ENCODE measurements around the gene ADAMTS8. TPM values are rescaled to one million over a fixed set of nuclear protein-coding genes. Genes with fewer than 3 reads are reported as not detected.
A peak's percentile ranks its signal among the peaks of the same experiment; 100 is the strongest.

Gene ADAMTS8
- total RNA-seq, 1 donor from 2014 or later: 1.0 TPM

DNA sequence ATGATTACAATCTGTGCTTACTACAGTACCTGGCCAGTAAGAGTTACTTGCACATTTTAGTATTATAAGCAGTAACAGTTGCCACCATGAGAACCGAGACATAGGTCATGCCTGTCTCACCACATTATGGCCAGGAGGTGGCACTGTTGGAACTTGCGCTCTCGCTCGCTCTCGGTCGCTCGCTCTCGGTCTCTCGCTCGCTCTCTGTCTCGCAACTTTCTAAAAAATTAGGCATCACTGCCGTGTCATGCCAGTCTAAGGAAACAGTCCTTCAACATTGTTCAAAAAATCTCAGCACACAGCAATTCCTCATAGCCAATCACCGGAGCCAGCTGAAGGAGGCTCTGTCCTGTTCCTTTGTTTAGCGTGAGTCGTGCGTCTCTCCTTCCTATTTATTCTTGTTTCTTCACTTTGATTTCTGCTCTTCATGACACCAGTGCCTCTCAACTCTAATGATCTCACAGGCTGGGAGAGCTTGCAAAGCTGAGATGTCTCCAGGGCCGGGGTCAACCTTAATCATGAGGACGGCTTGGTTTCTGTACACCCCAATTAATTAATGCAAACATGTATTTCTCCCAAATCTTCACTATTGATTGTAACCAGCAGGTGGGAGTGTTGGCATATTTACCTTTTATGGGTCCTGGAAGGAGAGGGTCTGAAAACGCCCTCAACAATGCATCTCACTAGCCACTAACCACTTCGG is 6.3 kb upstream of the ADAMTS8 start:
- H3K27me3 Mint-ChIP-seq (ENCODE audit: low read depth): peaks cover 13% of the 10 kb centered on the region
- TF ChIP-seq, protein P1, sequence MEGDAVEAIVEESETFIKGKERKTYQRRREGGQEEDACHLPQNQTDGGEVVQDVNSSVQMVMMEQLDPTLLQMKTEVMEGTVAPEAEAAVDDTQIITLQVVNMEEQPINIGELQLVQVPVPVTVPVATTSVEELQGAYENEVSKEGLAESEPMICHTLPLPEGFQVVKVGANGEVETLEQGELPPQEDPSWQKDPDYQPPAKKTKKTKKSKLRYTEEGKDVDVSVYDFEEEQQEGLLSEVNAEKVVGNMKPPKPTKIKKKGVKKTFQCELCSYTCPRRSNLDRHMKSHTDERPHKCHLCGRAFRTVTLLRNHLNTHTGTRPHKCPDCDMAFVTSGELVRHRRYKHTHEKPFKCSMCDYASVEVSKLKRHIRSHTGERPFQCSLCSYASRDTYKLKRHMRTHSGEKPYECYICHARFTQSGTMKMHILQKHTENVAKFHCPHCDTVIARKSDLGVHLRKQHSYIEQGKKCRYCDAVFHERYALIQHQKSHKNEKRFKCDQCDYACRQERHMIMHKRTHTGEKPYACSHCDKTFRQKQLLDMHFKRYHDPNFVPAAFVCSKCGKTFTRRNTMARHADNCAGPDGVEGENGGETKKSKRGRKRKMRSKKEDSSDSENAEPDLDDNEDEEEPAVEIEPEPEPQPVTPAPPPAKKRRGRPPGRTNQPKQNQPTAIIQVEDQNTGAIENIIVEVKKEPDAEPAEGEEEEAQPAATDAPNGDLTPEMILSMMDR (IDR thresholded peaks at IDR 0.05): peak; percentile 86
- no peak for DNase-seq (ENCODE audit: low spot score)
- H3K4me3 Mint-ChIP-seq (ENCODE audit: unreplicated experiment): no peak overlapping the region
- peaks cover 9% of the 10 kb centered on the region for H3K4me1 Mint-ChIP-seq (ENCODE audit: low read depth)
- no peaks in the 10 kb centered on the region for H3K36me3 Mint-ChIP-seq (ENCODE audit: low read depth)
- no peaks in the 10 kb centered on the region for H3K9me3 Mint-ChIP-seq (ENCODE audit: low read depth)
- no peak overlapping the region for H3K27ac Mint-ChIP-seq (ENCODE audit: unreplicated experiment)

DNA sequence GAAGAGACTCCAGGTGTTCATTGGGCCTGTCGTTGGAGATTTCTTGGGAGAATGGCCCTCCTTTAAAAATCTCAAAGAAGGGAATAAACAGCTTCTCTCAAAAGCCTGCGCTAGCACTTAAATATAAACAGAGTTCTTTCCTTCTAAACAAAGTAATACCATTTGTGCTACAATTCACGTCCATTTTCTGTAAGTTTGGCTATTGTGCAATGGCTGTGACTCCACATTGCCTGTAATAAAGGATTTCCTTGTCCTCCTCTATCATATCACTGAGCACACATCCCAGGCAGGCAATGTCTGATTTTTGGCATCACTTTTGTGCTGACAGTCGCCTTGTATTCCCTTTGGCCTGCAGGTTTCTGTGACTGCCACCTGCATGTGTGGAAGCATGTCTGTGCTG is 4.9 kb upstream of the ADAMTS8 start:
- peaks cover 18% of the 10 kb centered on the region for H3K4me1 Mint-ChIP-seq (ENCODE audit: low read depth)
- H3K9me3 Mint-ChIP-seq (ENCODE audit: low read depth): no peaks in the 10 kb centered on the region
- TF ChIP-seq, protein P1 (IDR thresholded peaks at IDR 0.05): no peak
- no peak overlapping the region for H3K4me3 Mint-ChIP-seq (ENCODE audit: unreplicated experiment)
- DNase-seq (ENCODE audit: low spot score): no peak
- H3K27ac Mint-ChIP-seq (ENCODE audit: unreplicated experiment): no peak overlapping the region
- H3K27me3 Mint-ChIP-seq (ENCODE audit: low read depth): peaks cover 25% of the 10 kb centered on the region
- H3K36me3 Mint-ChIP-seq (ENCODE audit: low read depth): no peaks in the 10 kb centered on the region

DNA sequence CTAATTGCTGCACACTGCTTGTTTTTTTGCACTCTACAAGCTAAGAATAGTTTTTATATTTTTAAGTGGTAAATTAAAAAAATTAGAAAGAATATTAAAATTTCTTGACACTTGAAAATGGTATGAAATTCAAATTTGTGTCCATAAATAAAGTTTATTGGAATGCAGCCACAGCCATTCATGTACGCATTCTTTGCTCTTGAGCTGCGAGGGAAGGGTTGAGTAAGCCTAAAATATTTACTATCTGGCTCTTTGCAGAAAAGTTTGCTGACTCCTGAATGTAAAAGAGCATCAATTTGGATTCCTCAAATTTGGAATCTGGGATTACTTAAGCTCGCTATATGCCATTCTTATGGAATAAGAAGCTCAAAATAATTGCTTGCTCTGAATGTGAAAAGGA is 3.4 kb upstream of the ADAMTS8 start:
- TF ChIP-seq, protein P1 (IDR thresholded peaks at IDR 0.05): no peak
- Mint-ChIP-seq H3K36me3 (ENCODE audit: low read depth) (peaks cover 2% of the 10 kb centered on the region), H3K27ac (ENCODE audit: unreplicated experiment) (no peak overlapping the region), H3K9me3 (ENCODE audit: low read depth) (no peaks in the 10 kb centered on the region), H3K27me3 (ENCODE audit: low read depth) (peaks cover 32% of the 10 kb centered on the region), H3K4me3 (ENCODE audit: unreplicated experiment) (no peak overlapping the region), H3K4me1 (ENCODE audit: low read depth) (peaks cover 23% of the 10 kb centered on the region)
- no peak for DNase-seq (ENCODE audit: low spot score)

DNA sequence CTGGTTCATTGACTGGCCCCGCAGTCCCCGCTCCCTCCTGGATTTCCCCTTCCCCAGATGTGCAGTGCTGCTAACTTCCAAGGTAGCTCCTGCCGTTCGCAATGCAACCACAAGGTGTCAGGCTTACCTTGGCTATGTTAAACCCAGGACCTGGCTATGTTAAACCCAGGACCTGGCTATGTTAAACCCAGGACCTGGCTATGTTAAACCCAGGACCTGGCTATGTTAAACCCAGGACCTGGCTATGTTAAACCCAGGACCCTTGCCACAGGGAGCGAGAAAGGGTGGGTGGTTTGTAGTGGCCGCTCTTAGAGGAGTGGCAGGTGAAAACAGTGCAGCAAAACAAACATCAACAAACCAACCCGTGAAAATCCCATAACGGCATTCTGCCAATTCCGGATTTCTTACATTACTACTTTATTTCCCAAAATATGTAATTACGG is 2.9 kb upstream of the ADAMTS8 start:
- Mint-ChIP-seq H3K27me3 (ENCODE audit: low read depth) (peaks cover 36% of the 10 kb centered on the region), H3K27ac (ENCODE audit: unreplicated experiment) (no peak overlapping the region), H3K4me1 (ENCODE audit: low read depth) (peaks cover 21% of the 10 kb centered on the region), H3K9me3 (ENCODE audit: low read depth) (no peaks in the 10 kb centered on the region), H3K36me3 (ENCODE audit: low read depth) (peaks cover 2% of the 10 kb centered on the region), H3K4me3 (ENCODE audit: unreplicated experiment) (no peak overlapping the region)
- no peak for DNase-seq (ENCODE audit: low spot score)
- TF ChIP-seq, protein P1 (IDR thresholded peaks at IDR 0.05): peak; percentile 81

DNA sequence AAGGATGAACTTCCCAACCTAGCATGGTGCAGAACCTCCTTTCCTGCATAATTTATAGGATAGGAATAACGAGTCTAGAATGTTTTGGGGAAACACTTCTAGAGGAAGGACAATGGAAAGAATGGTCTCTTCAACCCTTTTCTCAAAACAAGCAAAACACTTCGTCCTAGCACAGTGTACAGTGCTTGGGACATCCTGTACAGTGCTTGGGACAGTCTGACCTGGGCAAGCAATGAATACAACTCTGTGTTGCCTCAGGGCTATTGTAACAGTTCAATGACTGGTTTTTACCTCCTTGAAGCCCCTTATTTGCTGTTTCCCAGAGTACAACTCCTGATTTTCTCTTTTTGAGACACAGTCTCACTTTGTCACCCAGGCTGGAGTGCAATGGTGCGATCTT is 1.6 kb upstream of the ADAMTS8 start:
- TF ChIP-seq, protein P1 (IDR thresholded peaks at IDR 0.05): no peak
- H3K4me1 Mint-ChIP-seq (ENCODE audit: low read depth): peaks cover 19% of the 10 kb centered on the region
- H3K9me3 Mint-ChIP-seq (ENCODE audit: low read depth): no peaks in the 10 kb centered on the region
- H3K27ac Mint-ChIP-seq (ENCODE audit: unreplicated experiment): no peak overlapping the region
- H3K27me3 Mint-ChIP-seq (ENCODE audit: low read depth): peaks cover 48% of the 10 kb centered on the region
- H3K36me3 Mint-ChIP-seq (ENCODE audit: low read depth): peaks cover 2% of the 10 kb centered on the region
- DNase-seq (ENCODE audit: low spot score): no peak
- no peak overlapping the region for H3K4me3 Mint-ChIP-seq (ENCODE audit: unreplicated experiment)

All from chondrocyte (in vitro differentiated cells).